CD4-positive, alpha-beta T cell treated with Interleukin-21 for 1 hour (primary cell): ENCODE data around the gene SELENOT.
"Not testable (repeated sequence)": the region's sequence is repeated elsewhere in the genome, so short reads cannot be mapped to it uniquely, and the experiment has no call there.

Experiments
- DNase-seq: peaks from one replicate; pipeline ENCODE4 v3.0.0-alpha.2; 2020

Gene SELENOT

DNA sequence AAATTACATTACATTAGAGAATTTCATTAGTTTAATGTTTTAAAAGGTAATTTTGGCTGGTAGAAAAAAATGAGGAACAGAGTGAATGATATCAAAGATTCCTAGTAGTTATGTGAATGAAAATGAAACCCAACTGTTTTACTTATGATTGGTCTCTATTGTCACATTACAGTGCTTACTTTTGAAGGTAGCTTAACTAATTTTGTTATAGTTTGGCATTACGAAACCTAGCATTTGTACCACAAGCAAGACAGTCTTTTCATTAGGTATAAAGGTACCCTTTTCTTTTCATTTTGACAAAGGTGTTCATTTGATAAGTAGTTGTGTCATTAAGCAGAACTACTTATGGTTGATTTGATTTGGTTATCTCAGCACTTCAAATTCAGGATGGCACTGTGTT, 6.9 kb downstream of the SELENOT start:
- DNase-seq, result no peak

- no peak for DNase-seq
Measured at GRCh38 chr3:150610785-150611184, 7.7 kb downstream of the SELENOT start.

GRCh38 chr3:150611666-150612065, 8.5 kb downstream of the SELENOT start:
- DNase-seq, result no peak

DNA sequence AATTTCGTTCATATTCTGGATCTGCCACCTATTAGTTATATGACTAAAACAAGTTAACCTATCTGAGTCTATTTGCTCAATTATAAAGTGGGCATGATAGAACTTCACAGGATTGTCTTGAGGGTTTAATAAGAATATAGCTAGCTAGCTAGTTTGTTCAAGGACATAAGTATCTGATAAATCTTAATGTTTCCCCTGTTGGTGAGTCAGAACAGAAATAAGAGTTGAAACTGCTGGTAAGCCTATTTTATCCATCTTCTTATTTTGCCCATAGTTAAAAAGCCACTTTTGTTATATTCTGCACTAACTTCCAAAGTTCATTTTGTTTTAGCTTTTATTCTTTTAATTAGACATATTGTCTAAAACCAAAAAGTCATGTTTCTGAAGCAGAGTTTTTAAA, 9.4 kb downstream of the SELENOT start:
- DNase-seq, result no peak

- no peak for DNase-seq
Measured at GRCh38 chr3:150613034-150613433, 9.9 kb downstream of the SELENOT start.

GRCh38 chr3:150613709-150614480, 10.8 kb downstream of the SELENOT start:
- no peak for DNase-seq

DNA sequence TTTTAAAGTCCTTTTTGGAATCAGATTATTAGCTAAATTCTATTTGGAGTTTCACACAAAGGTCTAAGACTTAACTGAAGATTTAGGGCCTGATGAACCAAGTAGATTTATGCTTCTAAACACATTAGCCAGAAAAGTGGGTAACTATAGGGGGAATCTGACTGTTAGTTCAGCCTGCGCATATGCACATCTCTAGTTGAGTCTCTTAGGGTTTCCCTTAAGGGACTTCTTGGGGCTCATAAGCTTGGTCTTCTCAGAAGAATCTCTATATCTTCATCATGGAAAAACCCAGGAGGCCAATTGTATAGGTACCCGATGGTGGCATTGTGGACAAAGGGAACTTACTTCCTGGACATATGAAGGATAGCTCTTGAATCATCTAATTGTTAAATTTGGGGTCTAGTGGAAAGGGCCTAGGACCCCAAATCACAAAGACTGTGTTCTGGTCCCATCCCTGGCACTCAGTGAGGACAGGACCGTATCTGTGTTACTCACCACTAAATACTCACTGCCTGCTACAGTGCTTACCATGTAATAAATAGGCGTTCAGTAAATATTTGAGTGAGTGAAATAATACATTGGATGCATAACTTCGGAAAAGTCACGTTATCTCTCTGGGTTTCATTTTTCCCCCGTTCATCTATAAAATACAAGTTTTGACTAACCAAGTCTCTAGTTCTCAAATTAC, 17.0 kb downstream of the SELENOT start:
- DNase-seq, result no peak

DNA sequence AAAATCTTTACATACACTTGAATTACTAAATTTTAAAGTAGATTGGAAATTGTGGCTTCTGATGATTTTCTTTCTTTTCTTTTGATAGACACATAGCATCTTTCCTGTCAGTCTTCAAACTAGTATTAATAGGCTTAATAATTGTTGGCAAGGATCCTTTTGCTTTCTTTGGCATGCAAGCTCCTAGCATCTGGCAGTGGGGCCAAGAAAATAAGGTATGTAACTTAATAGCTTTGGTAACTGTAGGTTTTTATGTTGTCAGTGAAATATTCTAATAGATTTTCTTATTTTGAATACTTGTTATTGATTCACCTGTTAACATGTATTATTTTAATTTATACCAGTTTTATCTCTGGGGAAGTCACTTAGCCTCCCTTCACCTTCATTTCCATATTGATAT, 19.8 kb downstream of the SELENOT start:
- not testable (repeated sequence) for DNase-seq

DNA sequence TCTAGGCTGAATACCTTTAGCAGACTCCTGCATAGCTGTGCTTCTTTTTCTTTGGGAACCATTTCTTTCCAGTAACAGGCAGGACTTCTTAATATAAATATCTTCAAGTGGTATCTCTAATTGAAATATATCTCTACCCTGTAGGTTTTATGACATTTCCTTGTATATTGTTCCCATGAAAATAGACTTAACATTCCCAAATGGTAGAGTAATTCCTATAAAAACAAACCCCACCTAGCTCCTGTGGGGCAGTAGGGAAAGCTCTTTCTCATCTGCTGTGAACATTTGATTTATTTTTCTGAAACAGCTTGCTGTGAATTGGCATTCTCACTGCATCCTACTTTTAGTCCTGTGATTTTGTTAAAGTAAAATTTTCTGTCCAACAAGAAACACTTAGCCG, 20.8 kb downstream of the SELENOT start:
- DNase-seq, result no peak

DNA sequence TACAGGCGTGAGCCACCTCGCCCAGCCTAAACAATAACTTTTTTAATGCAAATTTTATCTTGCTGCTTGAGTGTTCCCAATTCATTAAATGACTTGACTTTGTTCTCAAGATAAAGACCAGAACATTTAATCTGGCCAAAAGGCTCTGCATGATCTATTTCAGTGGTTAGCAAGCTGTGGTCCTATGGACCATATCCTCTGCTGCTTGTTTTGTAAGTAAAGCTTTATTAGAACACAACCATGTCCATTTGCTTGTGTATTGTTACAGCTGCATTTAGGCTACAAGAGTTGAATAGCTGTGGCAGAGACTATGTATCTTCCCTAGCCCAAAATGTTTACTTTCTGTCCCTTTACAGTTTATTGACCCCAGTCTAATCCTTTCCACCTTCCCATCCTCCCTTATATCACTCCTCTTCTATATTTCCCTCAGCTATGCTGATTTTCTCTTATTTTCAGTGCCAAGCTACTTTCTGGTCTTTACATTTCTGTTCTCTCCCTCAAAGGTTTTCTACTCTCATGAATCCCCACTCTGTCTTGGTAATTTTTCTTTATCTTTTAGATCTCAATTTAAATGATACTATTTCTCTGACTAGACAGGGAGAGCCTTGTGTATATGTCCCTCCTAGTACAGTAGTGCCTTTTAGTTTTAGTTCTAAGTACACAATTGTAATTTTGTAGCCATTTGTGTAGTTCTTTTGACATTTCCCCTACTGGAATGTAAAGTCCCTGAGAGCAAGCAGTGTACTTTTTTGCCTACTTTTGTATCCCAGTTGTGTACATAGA, 23.2 kb downstream of the SELENOT start:
- no peak for DNase-seq

- DNase-seq, result no peak
Measured at GRCh38 chr3:150627557-150627956, 24.4 kb downstream of the SELENOT start.

- no peak for DNase-seq
Measured at GRCh38 chr3:150631515-150632221, 28.5 kb downstream of the SELENOT start.

GRCh38 chr3:150635076-150635475, 32.0 kb downstream of the SELENOT start:
- no peak for DNase-seq

- peak; percentile 56 for DNase-seq
Measured at GRCh38 chr3:150635526-150635925, 32.4 kb downstream of the SELENOT start.

GRCh38 chr3:150636258-150636657, 33.1 kb downstream of the SELENOT start:
- DNase-seq, result no peak

DNA sequence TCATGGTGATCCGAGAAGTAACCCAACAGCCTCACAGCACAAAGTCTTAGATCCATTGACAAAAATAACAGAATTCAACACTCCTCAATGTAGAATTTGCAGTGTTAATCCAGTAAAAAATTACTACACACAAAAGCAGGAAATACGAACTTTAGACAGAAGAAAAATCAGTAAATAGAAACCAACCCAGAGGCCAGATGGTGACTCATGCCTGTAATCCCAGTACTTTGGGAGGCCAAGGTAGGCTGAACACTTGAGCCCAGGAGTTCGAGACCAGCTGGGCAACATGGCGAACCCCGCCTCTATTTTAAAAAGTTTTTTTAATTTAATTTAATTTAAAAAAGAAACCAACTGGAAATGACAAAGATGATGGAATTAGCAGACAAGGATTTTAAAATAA, 36.1 kb downstream of the SELENOT start:
- no peak for DNase-seq

GRCh38 chr3:150640256-150640655, 37.1 kb downstream of the SELENOT start:
- DNase-seq, result no peak

DNA sequence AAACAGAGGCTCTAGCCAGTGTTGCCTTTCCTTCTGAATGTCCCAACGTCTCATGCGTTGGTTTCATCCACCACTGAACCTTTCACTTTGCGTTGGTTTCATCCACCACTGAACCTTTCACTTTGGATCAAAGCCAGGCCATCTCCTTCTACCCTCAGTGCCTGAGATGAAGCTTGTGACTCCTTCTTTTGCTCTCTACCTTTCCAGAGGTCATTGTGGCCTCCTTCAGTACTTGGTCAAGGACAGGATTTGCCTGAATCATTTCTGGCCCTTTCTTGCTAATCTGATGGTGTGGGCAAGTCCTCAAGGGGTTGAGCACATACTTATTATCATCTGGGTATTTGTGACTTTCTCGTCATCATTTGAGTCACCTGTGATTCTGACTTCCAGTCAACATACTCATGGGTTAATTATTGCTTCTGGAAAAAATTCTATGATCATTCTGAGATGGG, 50.0 kb downstream of the SELENOT start:
- DNase-seq, result no peak

DNA sequence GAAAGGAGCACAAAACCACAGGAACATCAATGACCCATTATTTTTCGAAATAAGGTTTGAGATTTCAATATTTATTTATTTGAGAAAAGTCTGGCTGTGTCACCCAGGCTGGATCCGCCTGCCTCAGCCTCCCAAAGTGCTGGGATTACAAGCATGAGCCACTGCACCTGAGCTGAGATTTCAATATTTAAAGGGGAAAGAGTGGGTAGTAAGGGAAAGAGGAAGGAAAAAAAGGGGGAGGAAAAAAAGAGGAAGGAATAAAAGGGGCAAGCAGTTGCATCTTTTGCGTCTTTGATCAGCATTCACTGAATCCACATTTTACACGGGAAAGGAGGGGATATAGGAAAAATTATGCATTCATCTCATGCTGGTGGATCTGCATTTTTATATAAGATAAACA, 53.2 kb downstream of the SELENOT start:
- no peak for DNase-seq

DNA sequence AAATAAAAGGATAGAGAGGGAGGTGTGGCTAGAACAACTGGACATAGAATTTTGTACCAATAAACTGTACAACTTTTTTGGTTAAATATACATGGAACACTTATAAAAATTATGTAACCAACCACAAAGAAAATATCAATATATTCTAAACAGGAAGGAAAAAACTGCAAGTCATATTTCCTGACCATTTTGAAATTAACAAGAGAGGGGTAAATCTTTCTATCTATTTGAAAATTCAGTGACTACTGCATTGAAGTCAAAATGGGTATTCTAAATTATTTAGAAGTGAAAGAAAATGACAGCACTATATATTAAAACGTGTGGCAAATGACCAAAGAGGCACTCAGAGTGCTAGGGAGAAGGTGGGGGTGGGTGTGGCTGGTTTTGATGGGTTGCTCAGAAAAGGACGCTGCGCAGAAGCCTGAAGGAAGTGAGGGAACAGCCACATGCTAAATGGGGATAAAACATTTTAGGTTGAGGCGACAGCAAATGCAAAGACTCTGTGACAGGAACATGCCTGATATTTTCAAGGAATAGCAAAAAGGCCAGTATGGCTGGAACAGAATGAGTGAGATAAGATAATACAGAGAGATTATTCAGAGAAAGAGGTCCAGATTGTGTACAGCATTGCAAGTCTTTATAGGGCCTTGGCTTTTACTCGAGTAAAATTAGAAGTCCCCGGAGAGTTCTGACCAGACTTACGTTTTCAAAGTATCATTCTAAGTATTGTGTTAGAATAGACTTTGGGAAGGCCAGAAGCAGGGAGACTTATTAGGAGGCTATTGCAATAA, 59.5 kb downstream of the SELENOT start:
- DNase-seq, result no peak

DNA sequence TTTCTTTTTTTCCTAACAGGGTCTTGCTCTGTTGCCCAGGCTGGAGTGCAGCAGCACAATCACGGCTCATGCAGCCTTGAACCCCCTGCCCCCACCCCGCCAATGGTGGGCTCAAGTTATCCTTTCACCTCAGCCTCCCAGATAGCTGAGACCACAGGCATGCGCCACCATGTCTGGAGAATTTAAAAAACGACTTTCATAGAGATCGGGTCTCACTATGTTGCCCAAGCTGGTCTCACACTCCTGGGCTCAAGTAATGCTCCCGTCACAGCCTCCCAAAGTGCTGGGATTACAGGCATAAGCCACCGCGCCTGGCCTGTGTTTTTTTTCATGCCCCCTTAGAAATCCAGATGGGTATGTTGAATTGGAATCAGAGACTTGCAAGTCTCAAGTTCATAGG, 60.3 kb downstream of the SELENOT start:
- no peak for DNase-seq

GRCh38 chr3:150666167-150666566, 63.0 kb downstream of the SELENOT start:
- DNase-seq, result peak; percentile 6
